GM20431 (cell line): ENCODE data around the gene GPR15.

ENCODE experiments used
- in situ Hi-C: fragments of 300-500 bp; cut with MseI, MboI; formaldehyde crosslinking; loops from one replicate; pipeline ENCODE4 v1.15.0; 2020; ENCODE audit warnings: low sequenced_read_pairs; ENCODE audit not compliant: unreplicated experiment

Gene GPR15

DNA sequence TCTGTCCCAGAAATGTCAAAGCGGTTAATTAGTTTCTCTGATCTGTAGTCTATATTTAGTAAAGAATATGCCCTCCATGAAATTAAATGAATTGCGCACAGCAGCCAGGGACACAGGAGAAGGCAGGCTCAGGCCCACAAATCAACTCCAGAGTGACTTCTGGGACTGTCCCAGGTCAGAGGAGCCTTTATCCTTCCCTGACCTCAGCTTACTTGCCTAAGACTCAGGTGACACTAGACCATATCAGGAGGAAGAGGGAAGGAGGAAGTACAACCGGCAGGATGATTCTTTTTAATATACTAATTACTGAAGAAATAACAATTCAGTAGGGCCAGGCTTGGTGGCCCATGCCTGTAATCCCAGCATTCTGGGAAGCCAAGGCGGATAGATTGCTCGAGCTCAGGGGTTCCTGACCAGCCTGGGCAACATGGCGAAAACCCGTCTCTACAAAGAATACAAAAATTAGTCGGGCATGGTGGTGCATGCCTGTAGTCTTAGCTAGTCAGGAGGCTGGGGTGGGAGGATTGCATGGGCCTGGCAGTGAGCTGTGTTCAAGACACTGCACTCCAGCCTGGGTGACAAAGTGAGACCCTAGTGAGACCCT, 1.8 kb upstream of the GPR15 start:
- in situ Hi-C loops, result no loop called here

DNA sequence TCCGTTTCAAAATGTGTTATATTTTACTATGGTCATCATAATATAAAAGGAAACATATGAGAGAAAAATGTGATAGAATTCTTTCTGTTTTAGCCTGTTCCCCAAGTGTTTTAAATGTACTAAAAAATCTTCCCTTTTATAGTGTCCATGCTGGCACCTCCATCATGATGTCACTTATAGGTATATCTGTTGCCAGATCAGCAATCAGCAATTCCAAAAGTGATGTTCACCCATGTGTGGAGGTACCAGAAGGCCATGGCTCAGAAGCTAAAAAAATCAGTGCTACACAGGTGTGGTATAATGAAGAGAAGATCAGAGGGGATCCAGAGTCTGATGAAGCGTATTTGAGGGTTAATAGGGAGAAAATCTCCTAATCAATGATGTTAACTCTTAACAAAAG, 1.1 kb upstream of the GPR15 start:
- in situ Hi-C loops, result no loop called here

- in situ Hi-C loops, result no loop called here
Measured at GRCh38 chr3:98532275-98532637, 478 bp downstream of the GPR15 start.

DNA sequence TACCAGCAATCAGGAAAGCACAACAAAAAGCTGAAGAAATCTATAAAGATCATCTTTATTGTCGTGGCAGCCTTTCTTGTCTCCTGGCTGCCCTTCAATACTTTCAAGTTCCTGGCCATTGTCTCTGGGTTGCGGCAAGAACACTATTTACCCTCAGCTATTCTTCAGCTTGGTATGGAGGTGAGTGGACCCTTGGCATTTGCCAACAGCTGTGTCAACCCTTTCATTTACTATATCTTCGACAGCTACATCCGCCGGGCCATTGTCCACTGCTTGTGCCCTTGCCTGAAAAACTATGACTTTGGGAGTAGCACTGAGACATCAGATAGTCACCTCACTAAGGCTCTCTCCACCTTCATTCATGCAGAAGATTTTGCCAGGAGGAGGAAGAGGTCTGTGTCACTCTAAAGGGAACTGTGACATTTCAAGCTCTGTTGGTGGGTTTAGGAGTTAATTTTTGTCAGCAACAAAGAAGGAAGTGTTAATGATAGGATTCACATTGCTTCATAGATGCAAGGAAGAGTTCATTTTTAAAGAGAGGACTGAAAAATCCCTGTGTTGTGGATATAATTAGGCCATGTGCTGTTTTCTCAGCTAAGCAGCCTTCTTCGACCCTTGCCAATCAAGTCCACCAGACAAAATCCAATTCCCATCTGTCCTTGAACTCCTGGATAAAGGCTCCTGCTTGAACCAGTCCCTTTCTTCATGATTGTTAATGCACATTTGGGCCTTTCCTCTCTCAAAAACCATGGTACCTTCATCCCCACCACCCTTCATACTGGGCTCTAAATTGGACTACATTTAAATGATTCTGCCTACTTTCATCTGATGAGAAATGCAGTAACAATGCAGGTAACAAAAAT, 1.2 kb downstream of the GPR15 start:
- in situ Hi-C loops, result no loop called here

- in situ Hi-C loops, result no loop called here
Measured at GRCh38 chr3:98534168-98534567, 2.4 kb downstream of the GPR15 start.

GRCh38 chr3:98534734-98535133, 3.0 kb downstream of the GPR15 start:
- in situ Hi-C loops, result no loop called here

DNA sequence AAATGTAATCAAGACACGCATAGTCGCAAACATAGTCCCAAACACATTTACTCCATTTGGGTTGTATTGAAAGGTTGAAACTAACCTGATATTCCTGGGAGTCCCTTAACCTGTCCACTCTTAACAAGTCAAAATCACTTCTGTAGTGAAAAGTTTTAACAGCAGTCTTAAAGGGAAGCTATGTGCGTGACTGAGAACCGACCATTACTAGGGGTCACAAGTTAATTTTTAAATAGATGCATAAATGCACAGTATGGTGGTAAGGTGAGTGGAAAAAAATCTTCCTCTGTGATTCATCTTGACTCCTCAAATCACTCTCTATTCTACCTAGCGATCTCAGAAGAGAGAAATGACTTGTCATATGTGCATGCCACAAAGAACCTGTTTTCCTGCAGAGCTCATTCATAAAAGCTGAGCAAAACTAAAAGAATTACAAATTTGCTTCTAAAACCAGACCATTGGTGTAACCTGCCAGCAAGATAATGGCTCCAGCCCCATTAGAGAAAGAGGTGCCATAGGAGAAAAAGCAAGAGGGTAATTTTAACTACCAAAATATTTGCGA, 4.8 kb downstream of the GPR15 start:
- in situ Hi-C loops, result no loop called here

- in situ Hi-C loops, result no loop called here
Measured at GRCh38 chr3:98540346-98540745, 8.6 kb downstream of the GPR15 start.

GRCh38 chr3:98541695-98542094, 9.9 kb downstream of the GPR15 start:
- in situ Hi-C loops, result no loop called here

GRCh38 chr3:98542623-98543022, 10.8 kb downstream of the GPR15 start:
- in situ Hi-C loops, result no loop called here

GRCh38 chr3:98545940-98546339, 14.2 kb downstream of the GPR15 start:
- in situ Hi-C loops, result no loop called here

DNA sequence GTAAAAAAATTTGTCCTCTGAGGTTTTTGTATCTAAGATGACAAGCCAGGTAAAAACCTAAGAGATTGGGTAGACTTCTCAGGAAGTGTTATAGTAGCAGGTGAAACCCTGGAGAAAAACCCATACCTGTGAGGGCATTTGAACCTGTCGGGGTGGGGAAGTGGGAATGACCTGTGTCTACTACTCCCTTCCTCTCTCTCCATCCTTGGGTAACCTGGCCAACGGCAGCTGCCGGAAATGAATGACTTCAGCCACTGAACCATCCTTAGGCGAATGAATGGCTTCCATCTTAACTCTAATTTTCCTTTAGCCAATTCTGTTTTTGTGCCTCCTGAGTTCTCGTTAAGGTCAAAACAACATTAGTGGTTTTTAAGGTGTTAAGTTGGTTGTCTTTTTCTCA, 16.8 kb downstream of the GPR15 start:
- in situ Hi-C loops, result no loop called here

DNA sequence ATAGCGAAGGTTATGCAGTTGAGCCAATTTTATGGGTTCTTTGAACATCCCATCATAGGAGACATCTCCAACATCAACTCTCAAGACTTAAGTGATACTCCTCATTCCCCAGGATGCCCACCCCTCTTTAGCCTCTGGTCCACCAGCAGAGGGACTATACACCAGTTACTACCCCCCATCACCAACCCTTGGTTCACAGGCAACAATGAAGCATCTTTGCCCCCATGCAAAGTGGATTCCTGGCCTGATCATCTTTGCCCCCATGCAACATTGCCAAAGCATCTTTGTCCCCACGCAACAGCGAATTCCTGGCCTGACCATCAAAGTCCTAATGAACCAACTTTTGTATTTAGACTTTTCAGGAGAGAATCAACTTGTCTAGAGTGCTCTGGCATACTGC, 19.1 kb downstream of the GPR15 start:
- in situ Hi-C loops, result no loop called here

DNA sequence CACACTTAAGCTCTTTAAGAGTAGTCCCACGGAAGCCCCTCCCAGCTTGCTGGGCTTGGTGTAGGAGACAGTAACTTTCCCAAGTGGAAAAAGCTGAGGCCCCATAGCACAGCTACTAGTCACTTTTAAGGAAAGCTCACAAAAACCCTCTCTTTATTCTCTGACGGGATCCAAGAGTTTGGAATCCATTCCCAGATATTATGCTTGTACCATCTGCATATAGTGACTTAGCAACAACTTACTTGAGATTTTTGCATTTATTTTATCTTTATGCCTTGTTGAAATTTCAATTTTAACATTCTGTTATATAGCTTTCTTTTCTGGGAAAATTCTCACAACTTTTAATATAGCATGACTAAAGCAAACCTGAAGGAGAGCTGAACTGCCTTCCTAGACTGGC, 19.5 kb downstream of the GPR15 start:
- in situ Hi-C loops, result no loop called here

DNA sequence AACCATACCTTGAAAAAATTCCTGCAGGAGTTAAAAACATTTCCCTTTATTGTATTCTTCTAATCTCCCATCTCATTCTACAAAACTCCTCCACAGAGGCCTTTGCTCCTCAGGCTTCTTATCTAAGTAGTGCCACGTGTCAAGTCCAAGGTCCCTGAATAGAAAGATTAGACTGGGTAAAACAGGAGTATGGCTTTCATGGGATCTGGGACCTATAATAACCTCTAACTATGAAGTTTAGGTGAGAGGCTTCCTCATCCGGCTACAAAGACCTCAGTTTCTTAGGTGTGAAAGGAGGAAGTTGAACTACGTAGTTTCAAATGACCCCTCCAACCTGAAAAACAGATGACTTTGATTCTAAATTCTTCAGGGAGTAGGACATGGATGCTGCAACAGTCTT, 20.0 kb downstream of the GPR15 start:
- in situ Hi-C loops, result no loop called here

- in situ Hi-C loops, result no loop called here
Measured at GRCh38 chr3:98552232-98553020, 20.6 kb downstream of the GPR15 start.

DNA sequence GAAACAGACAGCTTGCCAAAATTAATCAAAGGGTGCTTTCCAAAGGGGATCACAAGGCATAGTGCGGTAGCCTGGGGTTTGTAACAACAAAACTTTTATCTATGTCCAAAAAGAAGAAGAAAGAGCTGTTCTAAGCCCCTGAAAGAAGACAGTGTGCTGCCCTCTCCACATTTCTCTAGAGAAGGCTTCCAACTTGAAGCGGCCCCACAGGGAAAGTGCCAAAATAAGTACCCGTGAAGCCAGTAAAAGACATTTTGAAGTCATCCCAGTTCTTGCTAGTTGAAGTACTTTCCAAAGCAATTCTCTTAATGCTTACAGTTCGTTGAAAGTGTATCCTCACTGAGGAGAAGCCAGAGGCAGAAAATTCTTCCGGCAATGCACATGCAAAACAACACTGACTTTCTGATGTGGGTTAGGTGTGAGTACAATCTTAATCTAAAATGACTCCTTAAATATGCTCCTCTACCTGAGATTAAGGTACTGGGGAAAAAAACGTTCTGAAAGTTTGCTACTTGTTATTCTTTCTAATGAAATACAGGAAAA, 21.3 kb downstream of the GPR15 start:
- in situ Hi-C loops, result no loop called here

DNA sequence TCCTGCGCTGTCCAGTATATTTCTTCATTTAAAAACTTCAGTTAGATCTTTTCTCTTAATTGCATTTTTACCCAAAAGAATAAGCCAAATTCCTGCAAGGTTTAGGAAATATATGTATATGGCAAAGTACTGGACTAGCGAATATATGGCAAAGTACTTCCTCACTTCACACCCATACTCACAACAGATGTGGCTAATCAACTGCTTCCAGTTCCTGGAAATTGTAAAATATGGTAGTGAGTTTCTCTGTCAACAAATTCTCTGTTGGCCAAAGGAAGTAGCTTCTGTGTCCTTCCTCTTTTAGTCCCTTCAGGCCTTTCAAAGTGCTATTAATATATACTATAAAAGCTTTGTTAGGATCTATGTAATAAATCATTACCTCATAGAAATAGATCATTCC, 22.0 kb downstream of the GPR15 start:
- in situ Hi-C loops, result no loop called here

GRCh38 chr3:98554580-98554979, 22.8 kb downstream of the GPR15 start:
- in situ Hi-C loops, result no loop called here

- in situ Hi-C loops, result no loop called here
Measured at GRCh38 chr3:98555025-98555379, 23.2 kb downstream of the GPR15 start.
